Testis (tissue), 2 donors: ENCODE measurements around the gene CARF.

Experiments
- POLR2A ChIP-seq: fragments of 450-650 bp; IDR thresholded peaks from one replicate; pipeline ENCODE4 v1.6.1; 2017; ENCODE audit warnings: antibody characterized with exemption, mild to moderate bottlenecking, moderate library complexity
- TF ChIP-seq, protein P1 (sequence below), 3 experiments: fragments of 450-650 bp in 2 of 3; fragments of 200-600 bp in 1 of 3; sonication (generic) in 1 of 3; IDR thresholded peaks; one replicate each; pipeline ENCODE4 v1.5.1; 2016 to 2019; ENCODE audit warnings: antibody characterized with exemption in 3 of 3, mild to moderate bottlenecking in 2 of 3, moderate library complexity in 1 of 3

DNA sequence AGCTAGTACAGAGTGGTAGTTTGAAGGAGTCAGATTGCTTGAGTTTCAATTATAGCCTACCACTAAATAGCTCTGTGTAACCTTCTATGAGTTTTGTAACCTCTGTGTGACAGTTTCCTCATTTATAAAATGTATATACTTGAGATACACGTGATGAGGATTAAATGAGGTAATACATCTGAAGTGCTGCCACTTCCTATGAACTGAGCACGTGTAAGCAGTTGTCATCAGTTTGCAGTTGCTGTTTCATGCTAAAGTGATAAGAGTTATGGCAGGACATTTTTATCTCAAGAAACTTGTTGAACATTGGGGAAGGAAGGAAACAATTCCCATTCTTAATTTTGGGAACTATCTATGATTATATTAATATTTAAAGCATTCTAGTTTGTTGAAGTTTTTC is 38.5 kb downstream of the CARF start:
- TF ChIP-seq, protein P1, sequence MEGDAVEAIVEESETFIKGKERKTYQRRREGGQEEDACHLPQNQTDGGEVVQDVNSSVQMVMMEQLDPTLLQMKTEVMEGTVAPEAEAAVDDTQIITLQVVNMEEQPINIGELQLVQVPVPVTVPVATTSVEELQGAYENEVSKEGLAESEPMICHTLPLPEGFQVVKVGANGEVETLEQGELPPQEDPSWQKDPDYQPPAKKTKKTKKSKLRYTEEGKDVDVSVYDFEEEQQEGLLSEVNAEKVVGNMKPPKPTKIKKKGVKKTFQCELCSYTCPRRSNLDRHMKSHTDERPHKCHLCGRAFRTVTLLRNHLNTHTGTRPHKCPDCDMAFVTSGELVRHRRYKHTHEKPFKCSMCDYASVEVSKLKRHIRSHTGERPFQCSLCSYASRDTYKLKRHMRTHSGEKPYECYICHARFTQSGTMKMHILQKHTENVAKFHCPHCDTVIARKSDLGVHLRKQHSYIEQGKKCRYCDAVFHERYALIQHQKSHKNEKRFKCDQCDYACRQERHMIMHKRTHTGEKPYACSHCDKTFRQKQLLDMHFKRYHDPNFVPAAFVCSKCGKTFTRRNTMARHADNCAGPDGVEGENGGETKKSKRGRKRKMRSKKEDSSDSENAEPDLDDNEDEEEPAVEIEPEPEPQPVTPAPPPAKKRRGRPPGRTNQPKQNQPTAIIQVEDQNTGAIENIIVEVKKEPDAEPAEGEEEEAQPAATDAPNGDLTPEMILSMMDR (IDR thresholded peaks at IDR 0.05) = no peak
- TF ChIP-seq POLR2A = no peak
